ENCODE results near the gene NLRP14.

The NLRP14 gene

DNA sequence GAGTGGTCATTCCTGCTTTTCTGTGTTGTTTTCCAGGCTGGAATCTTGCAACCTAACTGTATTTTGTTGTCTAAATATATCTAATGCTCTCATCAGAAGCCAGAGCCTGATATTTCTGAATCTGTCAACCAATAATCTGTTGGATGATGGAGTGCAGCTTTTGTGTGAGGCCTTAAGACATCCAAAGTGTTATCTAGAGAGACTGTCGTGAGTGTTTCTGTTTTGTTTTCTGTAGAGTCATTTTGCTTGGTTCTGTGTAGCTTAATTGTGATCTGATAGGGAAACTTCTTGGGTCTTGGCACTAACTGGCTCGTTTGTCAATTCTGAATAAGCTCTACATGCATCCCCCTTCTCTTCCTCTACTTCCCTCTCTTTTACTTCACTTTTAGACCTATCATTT is 37.4 kb downstream of the NLRP14 start:
- DNase-seq (ENCODE audit: low spot score): no peak

DNA sequence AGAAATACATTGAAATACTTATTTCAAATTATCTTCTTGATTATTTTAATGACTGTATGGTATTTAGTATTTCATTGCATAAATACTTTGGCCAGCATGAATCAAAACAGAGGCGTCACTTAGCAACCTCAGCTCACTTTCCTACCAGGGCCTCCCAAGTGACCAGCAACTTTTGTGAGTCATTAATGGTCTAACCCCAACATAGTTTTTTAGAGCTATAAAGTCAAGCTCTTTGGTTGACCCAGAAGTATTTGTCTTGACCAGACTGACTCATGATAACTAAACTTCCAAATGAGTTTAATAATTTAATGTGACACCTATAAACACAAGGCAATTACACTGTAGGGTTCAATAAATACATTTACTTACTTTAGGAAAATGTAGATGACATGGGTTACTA is 40.6 kb downstream of the NLRP14 start:
- no peak for DNase-seq (ENCODE audit: low spot score)

- no peak for DNase-seq (ENCODE audit: low spot score)
Measured at GRCh38 chr11:7062534-7062933, 42.3 kb downstream of the NLRP14 start.

DNA sequence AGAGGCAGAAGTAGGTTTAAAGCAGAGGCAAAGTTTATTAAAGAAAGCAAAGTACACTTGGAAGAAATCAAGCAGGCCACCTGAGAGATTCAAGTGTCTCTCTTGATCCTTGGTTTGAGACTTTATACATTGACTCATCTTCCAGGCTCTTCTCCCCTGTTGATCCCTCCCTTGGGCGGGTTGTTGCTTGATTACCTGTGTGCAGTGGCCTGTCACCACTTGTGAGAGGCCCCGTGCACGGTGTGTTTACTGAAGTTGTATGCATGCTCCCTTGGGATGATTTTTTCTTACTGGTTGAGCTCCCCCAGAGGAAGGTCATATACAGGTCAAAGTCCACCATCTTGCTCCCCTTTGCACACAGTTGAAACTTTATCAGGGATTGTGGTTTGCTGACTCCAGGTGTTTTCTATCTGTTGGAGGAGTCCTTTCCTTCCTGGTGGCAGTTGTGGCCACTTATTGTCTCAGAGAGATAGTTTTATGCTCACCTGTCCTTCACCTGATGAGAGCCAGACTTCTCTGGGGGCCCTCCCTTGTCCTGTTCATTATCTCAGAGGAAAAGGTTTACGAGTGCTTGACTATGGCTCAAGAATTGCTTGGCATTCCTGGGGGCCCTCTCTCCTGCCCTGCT is 52.2 kb downstream of the NLRP14 start:
- no peak for DNase-seq (ENCODE audit: low spot score)

- no peak for DNase-seq (ENCODE audit: low spot score)
Measured at GRCh38 chr11:7077101-7077500, 56.8 kb downstream of the NLRP14 start.

DNA sequence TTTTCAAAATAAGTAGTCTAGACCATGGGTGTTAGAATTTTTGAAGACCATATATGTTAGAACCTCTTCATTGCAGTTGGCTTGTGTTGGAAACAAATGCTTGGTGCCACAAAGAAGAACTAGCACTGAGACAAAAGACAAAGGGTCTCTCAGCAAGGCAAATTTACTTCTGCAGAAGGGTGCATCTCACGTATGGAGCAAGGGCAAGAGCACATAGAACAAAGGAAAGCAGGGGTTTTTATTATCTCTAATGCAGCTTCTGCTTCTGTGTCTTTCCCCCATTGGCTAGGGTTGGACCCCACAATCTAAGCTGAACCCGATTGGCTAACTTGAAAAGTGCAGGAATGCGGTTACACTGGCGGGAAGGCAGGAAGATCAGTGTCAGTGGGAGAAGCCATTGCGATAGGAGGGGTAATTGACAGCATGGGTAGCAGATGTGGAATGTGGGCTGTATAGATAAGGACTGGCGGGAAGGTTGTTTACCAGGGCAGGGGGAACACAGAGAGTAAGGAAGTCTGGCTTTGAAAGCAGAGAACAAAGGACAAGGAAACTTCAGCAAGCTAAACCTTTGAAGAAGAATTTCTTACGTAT is 59.4 kb downstream of the NLRP14 start:
- no peak for DNase-seq (ENCODE audit: low spot score)

GRCh38 chr11:7080900-7081299 is 60.6 kb downstream of the NLRP14 start:
- DNase-seq (ENCODE audit: low spot score): no peak

GRCh38 chr11:7081441-7081840 is 61.2 kb downstream of the NLRP14 start:
- DNase-seq (ENCODE audit: low spot score): no peak

DNA sequence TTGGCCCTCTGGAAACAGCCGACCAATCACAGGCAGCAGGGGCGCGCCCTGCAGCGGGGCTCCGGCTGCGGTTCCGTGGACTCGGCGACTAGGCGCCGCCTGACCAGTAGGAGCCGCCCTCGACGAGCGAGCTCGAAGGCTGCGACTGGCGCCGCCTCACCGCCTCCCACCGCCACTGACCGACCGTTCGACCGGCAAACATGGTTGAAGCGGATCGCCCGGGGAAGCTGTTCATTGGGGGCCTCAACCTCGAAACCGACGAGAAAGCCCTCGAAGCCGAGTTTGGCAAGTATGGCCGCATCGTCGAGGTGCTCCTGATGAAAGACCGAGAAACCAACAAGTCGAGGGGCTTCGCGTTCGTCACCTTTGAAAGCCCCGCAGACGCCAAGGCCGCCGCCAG is 68.6 kb downstream of the NLRP14 start, which contains the start of gene RBMXL2:
Gene RBMXL2, plus strand, starts transcription at position 78 of the 400 bp plus-strand sequence. Its CDS starts 123 bp downstream, at position 201.
- no peak for DNase-seq (ENCODE audit: low spot score)

DNA sequence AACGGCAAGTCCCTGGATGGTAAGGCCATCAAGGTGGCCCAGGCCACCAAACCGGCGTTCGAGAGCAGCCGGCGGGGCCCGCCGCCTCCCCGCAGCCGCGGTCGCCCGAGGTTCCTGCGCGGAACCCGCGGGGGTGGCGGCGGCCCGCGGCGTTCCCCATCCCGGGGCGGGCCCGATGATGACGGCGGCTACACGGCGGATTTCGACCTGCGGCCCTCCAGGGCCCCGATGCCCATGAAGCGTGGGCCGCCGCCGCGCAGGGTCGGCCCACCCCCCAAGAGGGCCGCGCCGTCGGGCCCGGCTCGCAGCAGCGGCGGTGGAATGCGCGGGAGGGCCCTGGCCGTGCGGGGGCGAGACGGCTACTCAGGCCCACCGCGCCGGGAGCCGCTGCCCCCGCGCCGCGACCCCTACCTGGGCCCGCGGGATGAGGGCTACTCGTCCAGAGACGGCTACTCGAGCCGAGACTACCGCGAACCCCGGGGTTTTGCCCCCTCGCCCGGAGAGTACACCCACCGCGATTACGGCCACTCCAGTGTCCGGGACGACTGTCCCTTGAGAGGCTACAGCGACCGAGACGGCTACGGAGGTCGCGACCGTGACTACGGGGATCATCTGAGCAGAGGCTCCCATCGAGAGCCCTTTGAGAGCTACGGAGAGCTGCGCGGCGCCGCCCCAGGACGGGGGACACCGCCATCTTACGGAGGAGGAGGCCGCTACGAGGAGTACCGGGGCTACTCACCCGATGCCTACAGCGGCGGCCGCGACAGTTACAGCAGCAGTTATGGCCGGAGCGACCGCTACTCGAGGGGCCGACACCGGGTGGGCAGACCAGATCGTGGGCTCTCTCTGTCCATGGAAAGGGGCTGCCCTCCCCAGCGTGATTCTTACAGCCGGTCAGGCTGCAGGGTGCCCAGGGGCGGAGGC is 69.3 kb downstream of the NLRP14 start:
- DNase-seq (ENCODE audit: low spot score): no peak

- no peak for DNase-seq (ENCODE audit: low spot score)
Measured at GRCh38 chr11:7098235-7098832, 78.1 kb downstream of the NLRP14 start.

GRCh38 chr11:7115780-7116179 is 95.5 kb downstream of the NLRP14 start:
- DNase-seq (ENCODE audit: low spot score): no peak

GRCh38 chr11:7116370-7116769 is 96.1 kb downstream of the NLRP14 start:
- no peak for DNase-seq (ENCODE audit: low spot score)

All from left forelimb (tissue), 1 donor.